ENCODE results near the gene LRRC7. TPM values are rescaled to one million over a fixed set of nuclear protein-coding genes. Genes with fewer than 3 reads are reported as not detected.
"Not testable (repeated sequence)": the region's sequence is repeated elsewhere in the genome, so short reads cannot be mapped to it uniquely, and the experiment has no call there.

The LRRC7 gene
- total and polyA plus RNA-seq, 2 of the 13 experiments (the other 11 are each of a cell fraction or from before 2014, with no cell fraction given), result not detected

- TF ChIP-seq, protein P1, sequence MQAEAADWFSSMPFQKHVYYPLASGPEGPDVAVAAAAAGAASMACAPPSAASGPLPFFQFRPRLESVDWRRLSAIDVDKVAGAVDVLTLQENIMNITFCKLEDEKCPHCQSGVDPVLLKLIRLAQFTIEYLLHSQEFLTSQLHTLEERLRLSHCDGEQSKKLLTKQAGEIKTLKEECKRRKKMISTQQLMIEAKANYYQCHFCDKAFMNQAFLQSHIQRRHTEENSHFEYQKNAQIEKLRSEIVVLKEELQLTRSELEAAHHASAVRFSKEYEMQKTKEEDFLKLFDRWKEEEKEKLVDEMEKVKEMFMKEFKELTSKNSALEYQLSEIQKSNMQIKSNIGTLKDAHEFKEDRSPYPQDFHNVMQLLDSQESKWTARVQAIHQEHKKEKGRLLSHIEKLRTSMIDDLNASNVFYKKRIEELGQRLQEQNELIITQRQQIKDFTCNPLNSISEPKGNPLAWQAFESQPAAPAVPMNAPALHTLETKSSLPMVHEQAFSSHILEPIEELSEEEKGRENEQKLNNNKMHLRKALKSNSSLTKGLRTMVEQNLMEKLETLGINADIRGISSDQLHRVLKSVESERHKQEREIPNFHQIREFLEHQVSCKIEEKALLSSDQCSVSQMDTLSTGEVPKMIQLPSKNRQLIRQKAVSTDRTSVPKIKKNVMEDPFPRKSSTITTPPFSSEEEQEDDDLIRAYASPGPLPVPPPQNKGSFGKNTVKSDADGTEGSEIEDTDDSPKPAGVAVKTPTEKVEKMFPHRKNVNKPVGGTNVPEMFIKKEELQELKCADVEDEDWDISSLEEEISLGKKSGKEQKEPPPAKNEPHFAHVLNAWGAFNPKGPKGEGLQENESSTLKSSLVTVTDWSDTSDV (CRISPR knock-in tag; IDR thresholded peaks at IDR 0.05), result no peak
- no peak for TF ChIP-seq HIVEP1 (CRISPR knock-in tag; IDR thresholded peaks at IDR 0.05)
- TF ChIP-seq, protein P2, sequence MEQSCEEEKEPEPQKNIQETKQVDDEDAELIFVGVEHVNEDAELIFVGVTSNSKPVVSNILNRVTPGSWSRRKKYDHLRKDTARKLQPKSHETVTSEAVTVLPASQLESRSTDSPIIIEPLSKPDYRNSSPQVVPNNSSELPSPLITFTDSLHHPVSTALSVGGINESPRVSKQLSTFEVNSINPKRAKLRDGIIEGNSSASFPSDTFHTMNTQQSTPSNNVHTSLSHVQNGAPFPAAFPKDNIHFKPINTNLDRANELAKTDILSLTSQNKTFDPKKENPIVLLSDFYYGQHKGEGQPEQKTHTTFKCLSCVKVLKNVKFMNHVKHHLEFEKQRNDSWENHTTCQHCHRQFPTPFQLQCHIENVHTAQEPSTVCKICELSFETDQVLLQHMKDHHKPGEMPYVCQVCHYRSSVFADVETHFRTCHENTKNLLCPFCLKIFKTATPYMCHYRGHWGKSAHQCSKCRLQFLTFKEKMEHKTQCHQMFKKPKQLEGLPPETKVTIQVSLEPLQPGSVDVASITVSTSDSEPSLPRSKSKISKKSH (CRISPR knock-in tag; IDR thresholded peaks at IDR 0.05; ENCODE audit: borderline replicate concordance), result no peak
- TF ChIP-seq, protein P3, sequence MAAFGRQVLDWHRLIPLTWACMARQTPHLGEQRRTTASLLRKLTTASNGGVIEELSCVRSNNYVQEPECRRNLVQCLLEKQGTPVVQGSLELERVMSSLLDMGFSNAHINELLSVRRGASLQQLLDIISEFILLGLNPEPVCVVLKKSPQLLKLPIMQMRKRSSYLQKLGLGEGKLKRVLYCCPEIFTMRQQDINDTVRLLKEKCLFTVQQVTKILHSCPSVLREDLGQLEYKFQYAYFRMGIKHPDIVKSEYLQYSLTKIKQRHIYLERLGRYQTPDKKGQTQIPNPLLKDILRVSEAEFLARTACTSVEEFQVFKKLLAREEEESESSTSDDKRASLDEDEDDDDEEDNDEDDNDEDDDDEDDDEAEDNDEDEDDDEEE (CRISPR knock-in tag; IDR thresholded peaks at IDR 0.05), result no peak
- 61% methylated on average over 4 of the region's 4 CpGs for WGBS (ENCODE audit: low lambda C conversion rate)
- ChIA-PET POLR2A (no interaction called here), CTCF (ENCODE audit: low intra/inter-chr PET ratio, low total read pairs) (no interaction called here)
- Histone ChIP-seq H3K4me3 (replicated peaks in 1 of 3; ENCODE audit: insufficient read depth in 1 of 3, low read depth in 2 of 3, low read length in 3 of 3) (no peak overlapping the region), H4K20me1 (ENCODE audit: insufficient read depth, low read length) (no peaks in the 10 kb centered on the region), H2AFZ (ENCODE audit: low read length) (no peak overlapping the region), H3K27me3 (ENCODE audit: control insufficient read depth in 1 of 2, insufficient read depth in 2 of 2, low read length in 2 of 2) (no peaks in the 10 kb centered on the region), H3K79me2 (ENCODE audit: insufficient read depth, low read length) (no peaks in the 10 kb centered on the region), H3K36me3 (replicated peaks in 1 of 2; ENCODE audit: control insufficient read depth in 1 of 2, insufficient read depth in 2 of 2, low read length in 2 of 2) (no peaks in the 10 kb centered on the region), H3K4me2 (ENCODE audit: low read depth, low read length) (no peak overlapping the region), H3K27ac (ENCODE audit: extremely low read length, insufficient read depth, low read length) (no peak overlapping the region), H3K9me3 (ENCODE audit: low read length) (no peaks in the 10 kb centered on the region), H3K4me1 (ENCODE audit: insufficient read depth, low read length) (no peaks in the 10 kb centered on the region), H3K9ac (ENCODE audit: insufficient read depth, low read depth, low read length) (no peak overlapping the region)
- FAIRE-seq, result no peak
- no peak for ATAC-seq
- in situ Hi-C loops (cut with HindIII; ENCODE audit: extremely low pct_ligation_motif_present, low pct_unique_long_range_greater_than_20kb) (no loop called here), intact Hi-C loops (cut with micrococcal nuclease; ENCODE audit: unreplicated experiment) (no loop called here)
- no TSS peak for BruUV-seq (replicated peaks)
- DNase-seq (ENCODE audit: low spot score), result no peak
Measured at GRCh38 chr1:69711190-69711930, 143.6 kb downstream of the LRRC7 start.

DNA sequence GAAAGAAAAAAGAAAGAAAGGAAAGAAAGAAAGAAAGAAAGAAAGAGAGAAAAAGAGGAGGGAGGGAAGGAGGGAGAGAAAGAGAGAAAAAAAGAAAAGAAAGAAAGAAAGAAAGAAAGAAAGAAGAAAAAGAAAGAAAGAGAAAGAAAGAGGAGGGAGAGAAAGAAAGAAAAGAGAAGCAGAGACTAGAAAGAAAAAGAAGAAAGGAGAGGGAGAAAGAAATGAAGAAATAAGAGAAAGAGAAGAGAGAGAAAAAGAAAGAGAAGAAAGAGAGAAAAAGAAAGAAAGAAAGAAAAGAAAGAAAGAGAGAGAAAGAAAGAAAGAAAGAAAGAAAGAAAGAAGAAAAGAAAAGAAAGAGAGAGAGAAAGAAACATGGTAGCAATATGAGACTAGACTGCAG is 150.1 kb downstream of the LRRC7 start:
- H3K27me3 ChIP-seq (ENCODE audit: control insufficient read depth in 1 of 2, insufficient read depth in 2 of 2, low read length in 2 of 2); H3K79me2 ChIP-seq (ENCODE audit: insufficient read depth, low read length); POLR2A ChIA-PET; H3K4me1 ChIP-seq (ENCODE audit: insufficient read depth, low read length); H3K27ac ChIP-seq (ENCODE audit: extremely low read length, insufficient read depth, low read length); intact Hi-C loops (cut with micrococcal nuclease; ENCODE audit: unreplicated experiment); H4K20me1 ChIP-seq (ENCODE audit: insufficient read depth, low read length); H3K9ac ChIP-seq (ENCODE audit: insufficient read depth, low read depth, low read length); H3K9me3 ChIP-seq (ENCODE audit: low read length); CTCF ChIA-PET (ENCODE audit: low intra/inter-chr PET ratio, low total read pairs); H2AFZ ChIP-seq (ENCODE audit: low read length); H3K36me3 ChIP-seq (replicated peaks in 1 of 2; ENCODE audit: control insufficient read depth in 1 of 2, insufficient read depth in 2 of 2, low read length in 2 of 2); FAIRE-seq; in situ Hi-C loops (cut with HindIII; ENCODE audit: extremely low pct_ligation_motif_present, low pct_unique_long_range_greater_than_20kb); H3K4me2 ChIP-seq (ENCODE audit: low read depth, low read length); BruUV-seq (replicated peaks); H3K4me3 ChIP-seq (replicated peaks in 1 of 3; ENCODE audit: insufficient read depth in 1 of 3, low read depth in 2 of 3, low read length in 3 of 3); ATAC-seq; DNase-seq (ENCODE audit: low spot score): not testable (repeated sequence)

Data from HepG2 (cell line).